Nephron (organoid): ENCODE results near the gene HINT2.
A peak's percentile ranks its signal among the peaks of the same experiment; 100 is the strongest.

Source experiments
- H3K27ac Mint-ChIP-seq, 3 experiments: 2 replicates each; pipeline ENCODE4 v1.8.0; 2020; ENCODE audit warnings: mixed read lengths in 3 of 3, mild to moderate bottlenecking in 2 of 3, moderate library complexity in 1 of 3
- H3K27me3 Mint-ChIP-seq: 2 replicates; pipeline ENCODE4 v1.8.0; 2021; ENCODE audit warnings: low read depth, mild to moderate bottlenecking, moderate library complexity, mixed read lengths
- H3K36me3 Mint-ChIP-seq: 2 replicates; pipeline ENCODE4 v1.8.0; 2020; ENCODE audit warnings: low read depth, mixed read lengths
- H3K4me1 Mint-ChIP-seq: 2 replicates; pipeline ENCODE4 v1.8.0; 2020; ENCODE audit warnings: mixed read lengths
- H3K4me3 Mint-ChIP-seq, 3 experiments: 2 replicates each; pipeline ENCODE4 v1.8.0; 2020; ENCODE audit warnings: mild to moderate bottlenecking in 3 of 3, mixed read lengths in 3 of 3, moderate library complexity in 2 of 3
- H3K9me3 Mint-ChIP-seq: 2 replicates; pipeline ENCODE4 v1.8.0; 2020; ENCODE audit warnings: mixed read lengths
- TF ChIP-seq, protein P1 (sequence below), 3 experiments: fragments of 200-600 bp; sonication (generic); IDR thresholded peaks; one replicate each; pipeline ENCODE4 v1.5.0; 2021; ENCODE audit warnings: antibody characterized with exemption in 3 of 3; ENCODE audit not compliant: unreplicated experiment in 3 of 3

Gene HINT2

DNA sequence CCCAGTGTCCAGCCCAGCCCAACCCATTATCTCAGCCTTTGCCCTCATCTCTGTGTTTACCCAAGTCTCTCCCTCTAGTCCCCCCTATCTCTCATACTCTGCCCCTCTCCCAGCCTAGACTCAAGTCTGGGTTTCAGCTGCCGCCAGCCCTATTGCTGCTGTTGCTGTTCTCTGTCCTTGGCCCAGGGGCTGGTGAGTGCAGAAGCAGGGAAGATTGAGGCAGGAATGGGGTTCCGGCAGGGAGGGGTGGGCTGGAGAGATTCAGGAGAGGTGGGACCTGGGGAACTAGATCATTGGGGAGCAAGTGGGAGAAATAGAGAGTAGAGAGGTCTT is 14.9 kb upstream of the HINT2 start:
- Mint-ChIP-seq H3K4me3 (peak overlapping the region; percentile 90 to 95 (median 93)), H3K27ac (peak overlapping the region; percentile 88 to 97 (median 92)), H3K9me3 (no peaks in the 10 kb centered on the region), H3K27me3 (peaks cover 4% of the 10 kb centered on the region), H3K36me3 (peaks cover 2% of the 10 kb centered on the region), H3K4me1 (peaks cover 68% of the 10 kb centered on the region)
- TF ChIP-seq, protein P1, sequence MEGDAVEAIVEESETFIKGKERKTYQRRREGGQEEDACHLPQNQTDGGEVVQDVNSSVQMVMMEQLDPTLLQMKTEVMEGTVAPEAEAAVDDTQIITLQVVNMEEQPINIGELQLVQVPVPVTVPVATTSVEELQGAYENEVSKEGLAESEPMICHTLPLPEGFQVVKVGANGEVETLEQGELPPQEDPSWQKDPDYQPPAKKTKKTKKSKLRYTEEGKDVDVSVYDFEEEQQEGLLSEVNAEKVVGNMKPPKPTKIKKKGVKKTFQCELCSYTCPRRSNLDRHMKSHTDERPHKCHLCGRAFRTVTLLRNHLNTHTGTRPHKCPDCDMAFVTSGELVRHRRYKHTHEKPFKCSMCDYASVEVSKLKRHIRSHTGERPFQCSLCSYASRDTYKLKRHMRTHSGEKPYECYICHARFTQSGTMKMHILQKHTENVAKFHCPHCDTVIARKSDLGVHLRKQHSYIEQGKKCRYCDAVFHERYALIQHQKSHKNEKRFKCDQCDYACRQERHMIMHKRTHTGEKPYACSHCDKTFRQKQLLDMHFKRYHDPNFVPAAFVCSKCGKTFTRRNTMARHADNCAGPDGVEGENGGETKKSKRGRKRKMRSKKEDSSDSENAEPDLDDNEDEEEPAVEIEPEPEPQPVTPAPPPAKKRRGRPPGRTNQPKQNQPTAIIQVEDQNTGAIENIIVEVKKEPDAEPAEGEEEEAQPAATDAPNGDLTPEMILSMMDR (IDR thresholded peaks at IDR 0.05; ENCODE audit: unreplicated experiment in 3 of 3): no peak

DNA sequence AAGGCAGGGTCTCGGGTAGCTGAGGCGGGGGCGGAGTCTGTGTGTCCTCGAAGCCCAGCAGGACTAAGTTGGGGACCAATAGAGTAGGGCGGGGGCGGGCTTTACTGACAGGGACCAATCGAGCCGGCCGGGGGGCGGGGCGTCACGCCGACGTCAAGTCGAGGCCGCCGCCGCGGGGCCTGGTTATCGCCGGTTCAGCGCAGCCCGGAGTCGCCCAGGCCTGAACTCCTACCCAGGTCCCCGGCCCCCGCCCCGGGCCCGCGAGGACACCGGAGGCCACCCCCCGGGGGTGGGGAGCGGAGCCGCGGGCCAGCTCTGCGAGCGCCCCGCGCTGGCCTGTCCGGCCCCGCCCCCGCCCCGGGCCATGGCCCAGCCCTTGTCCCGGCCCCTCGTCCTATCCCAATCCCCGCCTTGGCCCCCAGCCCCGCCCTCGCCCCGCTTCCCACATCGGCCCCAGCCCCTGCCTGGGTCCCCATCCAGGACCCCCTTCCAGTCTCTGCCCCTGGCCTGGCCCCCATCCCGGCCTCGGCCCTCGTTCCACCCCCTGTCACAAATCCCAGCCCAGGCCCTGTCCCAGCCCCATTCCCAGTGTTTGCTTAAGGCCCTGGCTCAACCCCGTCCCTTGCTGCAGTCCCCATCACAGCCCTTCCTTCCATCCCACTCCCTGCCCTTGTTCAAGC is 14.4 kb upstream of the HINT2 start, which contains the start of gene TMEM8B:
TSS of gene TMEM8B (plus strand) at position 145 of the 680 bp plus-strand sequence. CDS start at position 365, 220 bp downstream.
- H3K27me3 Mint-ChIP-seq: peaks cover 4% of the 10 kb centered on the region
- TF ChIP-seq, protein P1 (IDR thresholded peaks at IDR 0.05; ENCODE audit: unreplicated experiment in 3 of 3): no peak
- no peaks in the 10 kb centered on the region for H3K36me3 Mint-ChIP-seq

DNA sequence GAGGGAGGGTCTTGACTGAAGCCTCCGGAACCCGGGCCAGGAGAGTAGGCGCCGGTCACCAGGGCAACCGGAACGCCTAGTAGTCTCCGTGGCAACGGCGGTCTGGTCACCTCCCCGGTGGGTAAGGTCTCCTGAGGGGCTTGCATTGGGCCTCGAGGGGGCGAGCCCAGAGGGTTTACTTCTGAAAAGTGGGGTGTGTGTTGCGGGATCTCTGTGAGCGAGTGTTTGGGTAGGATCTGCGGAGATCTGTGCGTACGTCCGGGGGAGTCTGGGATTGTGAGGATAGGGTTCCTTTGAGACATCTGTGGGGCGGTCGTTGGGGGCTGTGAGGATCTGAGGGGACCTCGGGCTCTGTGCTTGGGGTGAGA is 13.9 kb upstream of the HINT2 start, which contains the start of gene FAM221B:
TSS of gene FAM221B (minus strand) at position 17 of the 368 bp plus-strand sequence. CDS start 2,571 bp downstream, outside the sequence.
- H3K27ac Mint-ChIP-seq: peak within 1 kb of the TSS; percentile 92 to 97 (median 94)
- TF ChIP-seq, protein P1 (IDR thresholded peaks at IDR 0.05; ENCODE audit: unreplicated experiment in 3 of 3): no peak
- peaks cover 58% of the 10 kb centered on the region for H3K4me1 Mint-ChIP-seq
- no peaks in the 10 kb centered on the region for H3K9me3 Mint-ChIP-seq
- H3K36me3 Mint-ChIP-seq: no peaks in the 10 kb centered on the region
- H3K4me3 Mint-ChIP-seq: peak within 1 kb of the TSS; percentile 90 to 95 (median 93)
- H3K27me3 Mint-ChIP-seq: peaks cover 4% of the 10 kb centered on the region

More for the DNA sequence above, 14.4 kb upstream of the HINT2 start, which contains the start of gene TMEM8B:
- Mint-ChIP-seq H3K4me3 (peak within 1 kb of the TSS; percentile 90 to 95 (median 93)), H3K9me3 (no peaks in the 10 kb centered on the region), H3K4me1 (peaks cover 63% of the 10 kb centered on the region), H3K27ac (peak within 1 kb of the TSS; percentile 92 to 97 (median 94))

DNA sequence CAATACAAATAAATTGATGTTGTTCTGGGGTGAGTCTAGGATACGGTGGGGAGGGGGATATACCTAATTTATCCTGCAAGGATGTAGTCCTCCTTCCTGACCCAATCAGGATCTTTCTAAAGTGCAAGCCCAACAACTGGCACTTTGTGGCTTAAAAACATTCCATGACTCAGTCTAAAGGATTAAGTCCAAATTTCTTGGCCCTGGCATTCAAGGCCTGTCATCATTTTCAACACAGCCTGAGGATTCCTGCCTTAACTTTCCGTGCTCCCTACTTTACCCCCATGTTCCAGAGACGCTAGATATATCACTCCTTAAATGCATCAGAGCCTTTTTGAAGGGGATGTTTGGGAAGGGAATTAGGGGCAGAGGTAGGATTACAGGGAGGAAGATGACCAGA is 12.6 kb upstream of the HINT2 start:
- no peaks in the 10 kb centered on the region for H3K9me3 Mint-ChIP-seq
- peaks cover 4% of the 10 kb centered on the region for H3K27me3 Mint-ChIP-seq
- peak overlapping the region in 2 of 3 experiments; percentile 0 to 1 for H3K27ac Mint-ChIP-seq
- no peaks in the 10 kb centered on the region for H3K36me3 Mint-ChIP-seq
- TF ChIP-seq, protein P1 (IDR thresholded peaks at IDR 0.05; ENCODE audit: unreplicated experiment in 3 of 3): no peak
- H3K4me1 Mint-ChIP-seq: peaks cover 45% of the 10 kb centered on the region
- H3K4me3 Mint-ChIP-seq: peak overlapping the region; percentile 88 to 94 (median 93)

DNA sequence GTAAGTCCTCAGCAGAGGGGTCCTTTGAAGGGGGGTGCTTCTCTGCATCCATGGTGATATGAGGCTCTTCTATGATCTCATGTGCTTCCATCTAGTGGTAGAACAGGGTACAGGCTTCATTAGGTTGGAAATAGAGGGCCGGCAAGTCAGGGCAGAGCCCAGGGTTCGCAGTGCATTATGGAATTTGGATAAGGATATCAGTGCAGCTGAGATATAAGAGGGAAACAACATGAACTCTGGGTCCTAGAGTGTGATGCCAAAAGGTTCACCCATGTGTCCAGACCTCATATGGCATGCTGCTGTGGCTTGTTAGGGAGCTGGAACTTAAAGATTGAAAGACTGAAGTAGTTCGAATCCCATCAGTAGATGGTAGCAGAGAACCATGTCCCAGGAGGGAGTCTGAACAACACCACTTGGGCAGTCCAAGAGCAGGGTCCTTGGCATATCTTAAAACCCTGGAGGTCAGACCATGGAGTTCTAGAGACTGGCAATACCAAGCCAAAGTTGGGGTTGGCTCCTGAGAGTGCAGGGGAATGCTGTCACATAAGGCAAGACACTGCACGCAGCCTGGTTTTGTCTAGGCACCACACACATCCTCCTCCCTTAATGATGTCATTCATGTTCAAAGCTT is 11.3 kb upstream of the HINT2 start:
- H3K27ac Mint-ChIP-seq: peak overlapping the region in 2 of 3 experiments; percentile 19 to 46
- no peaks in the 10 kb centered on the region for H3K36me3 Mint-ChIP-seq
- TF ChIP-seq, protein P1 (IDR thresholded peaks at IDR 0.05; ENCODE audit: unreplicated experiment in 3 of 3): peak; percentile 68 to 77 (median 69)

More for the DNA sequence above, 11.3 kb upstream of the HINT2 start:
- peaks cover 4% of the 10 kb centered on the region for H3K27me3 Mint-ChIP-seq
- H3K4me3 Mint-ChIP-seq: peak overlapping the region; percentile 49 to 61 (median 49)
- no peaks in the 10 kb centered on the region for H3K9me3 Mint-ChIP-seq
- H3K4me1 Mint-ChIP-seq: peaks cover 32% of the 10 kb centered on the region
